DOHH2 (cell line): ENCODE results near the gene MBNL3.

ENCODE experiments used
- H3F3A ChIP-seq: fragments of 200-600 bp; sonication (generic), shearing (Covaris generic); 2 replicates; pipeline ENCODE4 v1.6.0; 2016; ENCODE audit warnings: antibody characterized with exemption, mild to moderate bottlenecking; ENCODE audit not compliant: control insufficient read depth, insufficient read depth
- H3K27ac ChIP-seq: fragments of 200-600 bp; sonication (generic); 2 replicates; pipeline ENCODE4 v1.5.1; 2014; ENCODE audit warnings: low read depth, mild to moderate bottlenecking, low read length, moderate library complexity
- H3K27me3 ChIP-seq: fragments of 200-600 bp; sonication (generic); 2 replicates; pipeline ENCODE4 v1.6.1; 2014; ENCODE audit warnings: mild to moderate bottlenecking, low read length, mixed read lengths; ENCODE audit not compliant: control insufficient read depth
- H3K36me3 ChIP-seq: fragments of 200-600 bp; sonication (generic); 2 replicates; pipeline ENCODE4 v1.6.1; 2014; ENCODE audit warnings: mild to moderate bottlenecking, low read length, moderate library complexity, mixed read lengths; ENCODE audit not compliant: control insufficient read depth
- H3K4me1 ChIP-seq: fragments of 200-600 bp; sonication (generic); 2 replicates; pipeline ENCODE4 v1.6.1; 2014; ENCODE audit warnings: mild to moderate bottlenecking, low read length, mixed read lengths; ENCODE audit not compliant: control insufficient read depth
- H3K4me2 ChIP-seq: fragments of 200-600 bp; sonication (generic); 2 replicates; pipeline ENCODE4 v1.6.0; 2014; ENCODE audit warnings: mild to moderate bottlenecking, low read length, moderate library complexity
- H3K4me3 ChIP-seq: fragments of 200-600 bp; sonication (generic); 2 replicates; pipeline ENCODE4 v1.5.1; 2014; ENCODE audit warnings: mild to moderate bottlenecking, low read length, mixed read lengths
- H3K79me2 ChIP-seq: fragments of 200-600 bp; sonication (generic); 2 replicates; pipeline ENCODE4 v1.6.1; 2014; ENCODE audit warnings: mild to moderate bottlenecking, low read length, mixed read lengths; ENCODE audit not compliant: control insufficient read depth
- H3K9me2 ChIP-seq: fragments of 200-600 bp; sonication (generic); replicated peaks from 2 replicates; pipeline ENCODE4 v1.6.1; 2014; ENCODE audit warnings: mild to moderate bottlenecking, low read length, mixed read lengths; ENCODE audit not compliant: control insufficient read depth
- H3K9me3 ChIP-seq: fragments of 200-600 bp; sonication (generic); 2 replicates; pipeline ENCODE4 v1.6.1; 2014; ENCODE audit warnings: antibody characterized with exemption, low read length, mixed read lengths; ENCODE audit not compliant: control insufficient read depth, insufficient read depth
- H4K20me1 ChIP-seq: fragments of 200-600 bp; sonication (generic); 2 replicates; pipeline ENCODE4 v1.6.0; 2014; ENCODE audit warnings: low read depth, mild to moderate bottlenecking, antibody characterized with exemption, low read length, moderate library complexity; ENCODE audit not compliant: control insufficient read depth, insufficient read depth
- CTCF ChIP-seq: fragments of 200-600 bp; sonication (generic); IDR thresholded peaks from one replicate; pipeline ENCODE4 v1.5.1; 2014; ENCODE audit warnings: antibody characterized with exemption, mild to moderate bottlenecking, low read depth, low read length; ENCODE audit not compliant: poor library complexity, severe bottlenecking
- EZH2phosphoT487 ChIP-seq: fragments of 200-600 bp; sonication (generic); IDR thresholded peaks from 2 replicates; pipeline ENCODE4 v1.6.1; 2017; ENCODE audit warnings: borderline replicate concordance, mild to moderate bottlenecking, antibody characterized with exemption, low read length, moderate library complexity, mixed read lengths

Gene MBNL3

DNA sequence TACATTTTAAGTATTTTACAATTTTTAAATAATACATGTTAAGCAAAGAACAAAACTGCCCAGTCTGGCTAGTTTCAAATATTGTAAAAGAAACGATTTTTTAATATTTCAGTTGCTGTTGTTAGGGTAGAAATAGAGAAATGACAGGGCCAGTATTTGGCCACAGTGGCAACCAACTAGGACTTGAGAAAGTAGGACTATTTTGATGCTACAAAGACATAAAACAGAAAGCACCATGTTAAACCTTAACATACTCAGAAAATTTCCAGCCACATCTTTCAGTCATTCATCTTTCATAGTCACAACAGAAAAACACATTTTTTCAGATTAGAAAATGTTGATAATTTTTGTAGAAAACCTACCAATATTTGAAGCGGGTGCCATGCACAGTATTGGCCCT is 104.5 kb downstream of the MBNL3 start:
- no peaks in the 10 kb centered on the region for H3K9me3 ChIP-seq
- no peak overlapping the region for H3K4me2 ChIP-seq
- H3K4me1 ChIP-seq: no peaks in the 10 kb centered on the region
- H3F3A ChIP-seq: no peaks in the 10 kb centered on the region
- H3K4me3 ChIP-seq: no peak overlapping the region
- no peak overlapping the region for H3K27ac ChIP-seq
- TF ChIP-seq EZH2phosphoT487 (no peak), CTCF (no peak)
- peaks cover 9% of the 10 kb centered on the region for H3K36me3 ChIP-seq
- H3K79me2 ChIP-seq: no peaks in the 10 kb centered on the region
- H3K9me2 ChIP-seq: no peaks in the 10 kb centered on the region
- H4K20me1 ChIP-seq: no peaks in the 10 kb centered on the region
- H3K27me3 ChIP-seq: no peaks in the 10 kb centered on the region

GRCh38 chrX:132382068-132382467 is 106.8 kb downstream of the MBNL3 start:
- Histone ChIP-seq H3K79me2 (no peaks in the 10 kb centered on the region), H3K27ac (no peak overlapping the region), H3F3A (no peaks in the 10 kb centered on the region), H3K4me2 (no peak overlapping the region), H3K9me3 (no peaks in the 10 kb centered on the region), H4K20me1 (no peaks in the 10 kb centered on the region), H3K27me3 (no peaks in the 10 kb centered on the region), H3K36me3 (peaks cover 4% of the 10 kb centered on the region; the same call in 1 of the 2 replicates), H3K4me1 (no peaks in the 10 kb centered on the region), H3K9me2 (no peaks in the 10 kb centered on the region), H3K4me3 (no peak overlapping the region)
- TF ChIP-seq CTCF: no peak
- no peak for TF ChIP-seq EZH2phosphoT487

DNA sequence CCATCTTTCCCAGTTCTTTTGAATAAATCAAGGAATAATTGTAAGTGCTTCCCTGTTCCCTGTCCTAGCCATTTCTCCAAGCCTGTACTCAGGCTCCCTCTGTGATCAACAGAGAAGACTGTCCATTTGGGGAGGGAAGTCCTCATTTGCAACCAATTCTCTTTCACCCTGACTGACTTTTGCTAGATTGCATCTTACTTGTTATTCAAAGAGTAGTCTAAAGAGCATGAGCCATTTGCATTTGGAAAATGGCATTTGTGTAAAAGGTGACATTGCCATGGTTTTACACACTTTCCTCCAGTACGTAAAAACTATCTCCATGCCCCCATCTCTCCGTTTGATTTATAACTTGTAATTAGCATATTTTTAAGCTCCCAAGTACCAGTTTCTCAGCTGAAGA is 110.6 kb downstream of the MBNL3 start:
- no peaks in the 10 kb centered on the region for H3K9me2 ChIP-seq
- no peak overlapping the region for H3K4me2 ChIP-seq
- H3K27ac ChIP-seq: no peak overlapping the region
- no peaks in the 10 kb centered on the region for H4K20me1 ChIP-seq
- TF ChIP-seq CTCF: no peak
- TF ChIP-seq EZH2phosphoT487: no peak
- no peaks in the 10 kb centered on the region for H3K9me3 ChIP-seq
- no peaks in the 10 kb centered on the region for H3K79me2 ChIP-seq
- no peaks in the 10 kb centered on the region for H3K4me1 ChIP-seq
- H3K27me3 ChIP-seq: no peaks in the 10 kb centered on the region
- H3F3A ChIP-seq: no peaks in the 10 kb centered on the region
- no peak overlapping the region for H3K4me3 ChIP-seq
- H3K36me3 ChIP-seq: no peaks in the 10 kb centered on the region

GRCh38 chrX:132375941-132376340 is 112.9 kb downstream of the MBNL3 start:
- Histone ChIP-seq H3K4me2 (no peak overlapping the region), H3K9me2 (no peaks in the 10 kb centered on the region), H3K4me3 (no peak overlapping the region), H3K4me1 (no peaks in the 10 kb centered on the region), H3K27me3 (no peaks in the 10 kb centered on the region), H3K79me2 (no peaks in the 10 kb centered on the region), H3K9me3 (no peaks in the 10 kb centered on the region), H4K20me1 (no peaks in the 10 kb centered on the region), H3F3A (no peaks in the 10 kb centered on the region), H3K27ac (no peak overlapping the region), H3K36me3 (no peaks in the 10 kb centered on the region)
- TF ChIP-seq EZH2phosphoT487 (no peak), CTCF (no peak)
